ENCODE results near the gene RNF13.
"Not testable (repeated sequence)": the region's sequence is repeated elsewhere in the genome, so short reads cannot be mapped to it uniquely, and the experiment has no call there.

- TF ChIP-seq POLR2A (IDR thresholded peaks at IDR 0.05) = not testable (repeated sequence)
- TF ChIP-seq, protein P1, sequence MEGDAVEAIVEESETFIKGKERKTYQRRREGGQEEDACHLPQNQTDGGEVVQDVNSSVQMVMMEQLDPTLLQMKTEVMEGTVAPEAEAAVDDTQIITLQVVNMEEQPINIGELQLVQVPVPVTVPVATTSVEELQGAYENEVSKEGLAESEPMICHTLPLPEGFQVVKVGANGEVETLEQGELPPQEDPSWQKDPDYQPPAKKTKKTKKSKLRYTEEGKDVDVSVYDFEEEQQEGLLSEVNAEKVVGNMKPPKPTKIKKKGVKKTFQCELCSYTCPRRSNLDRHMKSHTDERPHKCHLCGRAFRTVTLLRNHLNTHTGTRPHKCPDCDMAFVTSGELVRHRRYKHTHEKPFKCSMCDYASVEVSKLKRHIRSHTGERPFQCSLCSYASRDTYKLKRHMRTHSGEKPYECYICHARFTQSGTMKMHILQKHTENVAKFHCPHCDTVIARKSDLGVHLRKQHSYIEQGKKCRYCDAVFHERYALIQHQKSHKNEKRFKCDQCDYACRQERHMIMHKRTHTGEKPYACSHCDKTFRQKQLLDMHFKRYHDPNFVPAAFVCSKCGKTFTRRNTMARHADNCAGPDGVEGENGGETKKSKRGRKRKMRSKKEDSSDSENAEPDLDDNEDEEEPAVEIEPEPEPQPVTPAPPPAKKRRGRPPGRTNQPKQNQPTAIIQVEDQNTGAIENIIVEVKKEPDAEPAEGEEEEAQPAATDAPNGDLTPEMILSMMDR (IDR thresholded peaks at IDR 0.05 in 4 of 5, conservative IDR thresholded peaks at IDR 0.05 in 1 of 5) = not testable (repeated sequence)
Observed at GRCh38 chr3:149883860-149884259, 70.8 kb downstream of the RNF13 start.

All from gastrocnemius medialis (tissue), 4 donors.